ENCODE measurements around the gene SLC2A3. TPM values are rescaled to one million over a fixed set of nuclear protein-coding genes. Genes with fewer than 3 reads are reported as not detected.
"Not testable (repeated sequence)": the region's sequence is repeated elsewhere in the genome, so short reads cannot be mapped to it uniquely, and the experiment has no call there.

Gene SLC2A3
- polyA plus RNA-seq, 2 of the 4 experiments (the other 2 are of a cell fraction) = 13.3 to 52.4 TPM

GRCh38 chr12:7905071-7905470 lies 30.9 kb downstream of the SLC2A3 start:
- ChIA-PET POLR2A (interaction anchor here (1.1 kb wide), 1 partner anchor 107 kb away, joined by 6 read pairs; no protein-coding TSS in a partner anchor), CTCF (interaction anchor here (1.4 to 7.4 kb wide), 6 partner anchors 10 to 46 kb away, joined by 3 to 37 read pairs (median 8); no protein-coding TSS in a partner anchor)
- Histone ChIP-seq H3K4me2 (peak overlapping the region; percentile 49), H3K4me1 (peaks cover 36% of the 10 kb centered on the region), H3K4me3 (no peak overlapping the region), H3K27ac (peak overlapping the region in 1 of 2 experiments; percentile 33; a peak in 2 of 6 replicates), H3K9me3 (no peaks in the 10 kb centered on the region)
- no peak for ATAC-seq
- WGBS (ENCODE audit: missing lambda C conversion rate) = 2% methylated on average over 1 of the region's 1 CpG
- FAIRE-seq = no peak
- DNase-seq (ENCODE audit: low read depth in 1 of 2, low spot score in 1 of 2) = no peak
- no peak for TF ChIP-seq TFCP2L1 (CRISPR knock-in tag; IDR thresholded peaks at IDR 0.05)
- no peak for TF ChIP-seq EHF (CRISPR knock-in tag; IDR thresholded peaks at IDR 0.05)
- TF ChIP-seq CHD4 (IDR thresholded peaks at IDR 0.05; ENCODE audit: borderline replicate concordance) = no peak
- TF ChIP-seq BHLHE40 (IDR thresholded peaks at IDR 0.05; ENCODE audit: low read depth, low read length) = no peak
- no peak for TF ChIP-seq SREBF2 (IDR thresholded peaks at IDR 0.05)
- peak; percentile 41 for TF ChIP-seq MAFK (IDR thresholded peaks at IDR 0.05; ENCODE audit: partially characterized antibody)

GRCh38 chr12:7902416-7902815 lies 33.6 kb downstream of the SLC2A3 start:
- H3K4me2 ChIP-seq; FAIRE-seq; H3K9me3 ChIP-seq; H3K4me3 ChIP-seq; H3K27ac ChIP-seq; POLR2A ChIA-PET; DNase-seq (ENCODE audit: low read depth in 1 of 2, low spot score in 1 of 2); ATAC-seq: not testable (repeated sequence)
- WGBS (ENCODE audit: missing lambda C conversion rate) = 81% methylated on average over 8 of the region's 8 CpGs
- peaks cover 29% of the 10 kb centered on the region for H3K4me1 ChIP-seq
- CTCF ChIA-PET = interaction anchor here (2.1 kb wide), 1 partner anchor 31 kb away, joined by 5 read pairs; no protein-coding TSS in a partner anchor

- H3K9me3 ChIP-seq = no peaks in the 10 kb centered on the region
- DNase-seq (ENCODE audit: low read depth in 1 of 2, low spot score in 1 of 2) (no peak), FAIRE-seq (no peak), ATAC-seq (no peak)
- TF ChIP-seq CTCF (IDR thresholded peaks at IDR 0.05) (no peak), GATA3 (IDR thresholded peaks at IDR 0.05; ENCODE audit: borderline replicate concordance) (no peak), CBX8 (IDR thresholded peaks at IDR 0.05) (no peak), SMC3 (IDR thresholded peaks at IDR 0.05) (no peak)
- H3K4me3 ChIP-seq = no peak overlapping the region
- CTCF ChIA-PET = interaction anchor here (0.9 to 2.5 kb wide), 5 partner anchors 27 to 95 kb away, joined by 3 to 7 read pairs (median 4); no protein-coding TSS in a partner anchor
- H3K4me2 ChIP-seq = no peak overlapping the region
- WGBS (ENCODE audit: missing lambda C conversion rate) = 83% methylated on average over 7 of the region's 7 CpGs
- POLR2A ChIA-PET = no interaction called here
- H3K27ac ChIP-seq = peak overlapping the region in 1 of 2 experiments; percentile 15; a peak in 1 of 6 replicates
- peaks cover 4% of the 10 kb centered on the region for H3K4me1 ChIP-seq
These were observed 36.2 kb downstream of the SLC2A3 start for GRCh38 chr12:7899755-7900154.

- DNase-seq (ENCODE audit: low read depth in 1 of 2, low spot score in 1 of 2); H3K4me1 ChIP-seq; H3K27ac ChIP-seq; H3K9me3 ChIP-seq; POLR2A ChIA-PET; H3K4me2 ChIP-seq; FAIRE-seq; H3K4me3 ChIP-seq; ATAC-seq: not testable (repeated sequence)
- CTCF ChIA-PET = interaction anchor here (3.4 kb wide), 1 partner anchor 9 kb away, joined by 18 read pairs; no protein-coding TSS in a partner anchor
- WGBS (ENCODE audit: missing lambda C conversion rate) = 80% methylated on average over 4 of the region's 4 CpGs
These were observed 39.3 kb downstream of the SLC2A3 start for GRCh38 chr12:7896726-7897125.

GRCh38 chr12:7892186-7892980 lies 43.6 kb downstream of the SLC2A3 start:
- FAIRE-seq = no peak
- POLR2A ChIA-PET = no interaction called here
- no peak for ATAC-seq
- no peaks in the 10 kb centered on the region for H3K9me3 ChIP-seq
- DNase-seq (ENCODE audit: low read depth in 1 of 2, low spot score in 1 of 2) = no peak
- WGBS (ENCODE audit: missing lambda C conversion rate) = 75% methylated on average over 4 of the region's 4 CpGs
- H3K4me2 ChIP-seq = no peak overlapping the region
- CTCF ChIA-PET = interaction anchor here (1.0 to 2.0 kb wide), 3 partner anchors 26 to 60 kb away, joined by 3 to 5 read pairs (median 4); no protein-coding TSS in a partner anchor
- peak overlapping the region; percentile 81 to 87; a peak in 4 of 6 replicates for H3K27ac ChIP-seq
- peaks cover 18% of the 10 kb centered on the region for H3K4me1 ChIP-seq
- H3K4me3 ChIP-seq = no peak overlapping the region
- TF ChIP-seq REST (IDR thresholded peaks at IDR 0.05) (no peak), EP300 (IDR thresholded peaks at IDR 0.05) (no peak), BHLHE40 (IDR thresholded peaks at IDR 0.05; ENCODE audit: low read depth, low read length) (no peak), HEYL (CRISPR knock-in tag; IDR thresholded peaks at IDR 0.05) (no peak), ESRRA (IDR thresholded peaks at IDR 0.05; ENCODE audit: borderline replicate concordance, low read length) (no peak), RCOR1 (IDR thresholded peaks at IDR 0.05; ENCODE audit: low read depth, low read length) (no peak), EHMT2 (IDR thresholded peaks at IDR 0.05; ENCODE audit: low read depth) (no peak), HOXA7 (CRISPR knock-in tag; IDR thresholded peaks at IDR 0.05) (no peak), RFX5 (IDR thresholded peaks at IDR 0.05) (no peak), ELK1 (IDR thresholded peaks at IDR 0.05; ENCODE audit: low read depth, low read length) (no peak), MAFK (IDR thresholded peaks at IDR 0.05; ENCODE audit: partially characterized antibody) (no peak)
